GM12875 (cell line): ENCODE data around the gene KRT32.

ENCODE experiments used
- H3K4me3 ChIP-seq: one replicate; pipeline ENCODE4 v1.5.1; 2011; ENCODE audit warnings: low read depth, low read length, control low read depth
- CTCF ChIP-seq: IDR thresholded peaks from 2 replicates; pipeline ENCODE4 v1.5.1; 2011; ENCODE audit warnings: low read depth, mild to moderate bottlenecking, control low read depth, inconsistent platforms, low read length, moderate library complexity, borderline replicate concordance; ENCODE audit not compliant: insufficient read depth

The KRT32 gene

GRCh38 chr17:41510251-41511065 lies 43.3 kb upstream of the KRT32 start:
- TF ChIP-seq CTCF, result no peak
- no peak overlapping the region for H3K4me3 ChIP-seq

- no peak overlapping the region for H3K4me3 ChIP-seq
- no peak for TF ChIP-seq CTCF
Observed at GRCh38 chr17:41507315-41507880, 40.2 kb upstream of the KRT32 start.

GRCh38 chr17:41505809-41506767 lies 38.9 kb upstream of the KRT32 start:
- no peak for TF ChIP-seq CTCF
- H3K4me3 ChIP-seq, result no peak overlapping the region

- H3K4me3 ChIP-seq, result no peak within 1 kb of the TSS
- no peak for TF ChIP-seq CTCF
Observed at GRCh38 chr17:41505007-41505808, 38.0 kb upstream of the KRT32 start, which contains the start of gene KRT13. Gene KRT13 (minus strand): TSS chr17:41505612. CDS start chr17:41505550, 62 bp downstream.

GRCh38 chr17:41504246-41504977 lies 37.2 kb upstream of the KRT32 start:
- no peak for TF ChIP-seq CTCF
- no peak overlapping the region for H3K4me3 ChIP-seq

GRCh38 chr17:41503202-41503601 lies 36.0 kb upstream of the KRT32 start:
- no peak for TF ChIP-seq CTCF
- no peak overlapping the region for H3K4me3 ChIP-seq
